ENCODE measurements around the gene SCN5A.

The SCN5A gene

DNA sequence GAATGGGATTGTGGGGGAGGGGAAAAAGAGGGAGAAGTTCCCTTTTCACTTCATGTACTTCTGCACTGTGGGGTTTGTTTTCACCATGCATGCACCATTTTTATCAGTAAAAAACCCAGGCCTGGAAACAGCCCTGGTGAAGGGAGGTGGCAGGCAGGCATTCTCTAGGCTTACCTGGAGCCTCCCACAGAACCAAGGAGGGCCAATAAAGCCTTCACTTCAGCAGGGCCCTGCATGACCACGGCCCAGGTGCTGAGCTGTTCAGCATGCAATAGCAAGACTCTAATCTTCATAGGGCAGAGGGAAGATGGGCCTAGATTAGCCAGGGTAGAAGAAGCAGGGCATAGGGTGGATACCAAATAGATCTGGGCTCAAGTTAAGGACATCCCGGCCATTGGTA is 49.6 kb downstream of the SCN5A start:
- TF ChIP-seq, protein P1, sequence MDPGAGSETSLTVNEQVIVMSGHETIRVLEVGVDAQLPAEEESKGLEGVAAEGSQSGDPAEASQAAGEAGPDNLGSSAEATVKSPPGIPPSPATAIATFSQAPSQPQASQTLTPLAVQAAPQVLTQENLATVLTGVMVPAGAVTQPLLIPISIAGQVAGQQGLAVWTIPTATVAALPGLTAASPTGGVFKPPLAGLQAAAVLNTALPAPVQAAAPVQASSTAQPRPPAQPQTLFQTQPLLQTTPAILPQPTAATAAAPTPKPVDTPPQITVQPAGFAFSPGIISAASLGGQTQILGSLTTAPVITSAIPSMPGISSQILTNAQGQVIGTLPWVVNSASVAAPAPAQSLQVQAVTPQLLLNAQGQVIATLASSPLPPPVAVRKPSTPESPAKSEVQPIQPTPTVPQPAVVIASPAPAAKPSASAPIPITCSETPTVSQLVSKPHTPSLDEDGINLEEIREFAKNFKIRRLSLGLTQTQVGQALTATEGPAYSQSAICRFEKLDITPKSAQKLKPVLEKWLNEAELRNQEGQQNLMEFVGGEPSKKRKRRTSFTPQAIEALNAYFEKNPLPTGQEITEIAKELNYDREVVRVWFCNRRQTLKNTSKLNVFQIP (CRISPR knock-in tag; IDR thresholded peaks at IDR 0.05; ENCODE audit: borderline replicate concordance, low read depth): no peak
- ATAC-seq: no peak

DNA sequence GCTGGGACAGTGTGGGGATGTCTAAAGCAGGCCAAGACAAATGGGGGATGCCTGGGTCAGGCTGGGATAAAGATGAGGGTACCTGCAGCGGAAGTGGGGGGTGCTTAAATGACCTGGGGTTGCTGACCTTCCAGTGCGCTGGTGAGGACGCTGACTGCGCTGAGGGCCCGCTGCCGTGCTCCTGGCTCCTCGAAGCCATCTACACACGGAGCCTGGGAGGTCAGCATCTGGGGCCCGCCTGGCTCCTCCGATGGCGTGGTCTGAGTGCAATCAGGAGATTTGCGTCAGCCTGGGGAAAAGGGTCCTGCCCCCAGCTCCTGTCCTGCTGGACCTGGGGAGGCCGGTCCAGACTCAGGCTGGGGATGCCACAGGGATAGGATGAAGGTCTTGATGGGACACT is 50.7 kb downstream of the SCN5A start:
- TF ChIP-seq ZNF565 (CRISPR knock-in tag; conservative IDR thresholded peaks at IDR 0.05; ENCODE audit: low read depth): no peak
- no peak for TF ChIP-seq RARB (CRISPR knock-in tag; IDR thresholded peaks at IDR 0.05)
- TF ChIP-seq, protein P2, sequence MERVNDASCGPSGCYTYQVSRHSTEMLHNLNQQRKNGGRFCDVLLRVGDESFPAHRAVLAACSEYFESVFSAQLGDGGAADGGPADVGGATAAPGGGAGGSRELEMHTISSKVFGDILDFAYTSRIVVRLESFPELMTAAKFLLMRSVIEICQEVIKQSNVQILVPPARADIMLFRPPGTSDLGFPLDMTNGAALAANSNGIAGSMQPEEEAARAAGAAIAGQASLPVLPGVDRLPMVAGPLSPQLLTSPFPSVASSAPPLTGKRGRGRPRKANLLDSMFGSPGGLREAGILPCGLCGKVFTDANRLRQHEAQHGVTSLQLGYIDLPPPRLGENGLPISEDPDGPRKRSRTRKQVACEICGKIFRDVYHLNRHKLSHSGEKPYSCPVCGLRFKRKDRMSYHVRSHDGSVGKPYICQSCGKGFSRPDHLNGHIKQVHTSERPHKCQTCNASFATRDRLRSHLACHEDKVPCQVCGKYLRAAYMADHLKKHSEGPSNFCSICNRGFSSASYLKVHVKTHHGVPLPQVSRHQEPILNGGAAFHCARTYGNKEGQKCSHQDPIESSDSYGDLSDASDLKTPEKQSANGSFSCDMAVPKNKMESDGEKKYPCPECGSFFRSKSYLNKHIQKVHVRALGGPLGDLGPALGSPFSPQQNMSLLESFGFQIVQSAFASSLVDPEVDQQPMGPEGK (CRISPR knock-in tag; IDR thresholded peaks at IDR 0.05; ENCODE audit: borderline replicate concordance): no peak
- no peak for TF ChIP-seq ARNTL (CRISPR knock-in tag; IDR thresholded peaks at IDR 0.05; ENCODE audit: borderline replicate concordance, low read depth)
- TF ChIP-seq, protein P3, sequence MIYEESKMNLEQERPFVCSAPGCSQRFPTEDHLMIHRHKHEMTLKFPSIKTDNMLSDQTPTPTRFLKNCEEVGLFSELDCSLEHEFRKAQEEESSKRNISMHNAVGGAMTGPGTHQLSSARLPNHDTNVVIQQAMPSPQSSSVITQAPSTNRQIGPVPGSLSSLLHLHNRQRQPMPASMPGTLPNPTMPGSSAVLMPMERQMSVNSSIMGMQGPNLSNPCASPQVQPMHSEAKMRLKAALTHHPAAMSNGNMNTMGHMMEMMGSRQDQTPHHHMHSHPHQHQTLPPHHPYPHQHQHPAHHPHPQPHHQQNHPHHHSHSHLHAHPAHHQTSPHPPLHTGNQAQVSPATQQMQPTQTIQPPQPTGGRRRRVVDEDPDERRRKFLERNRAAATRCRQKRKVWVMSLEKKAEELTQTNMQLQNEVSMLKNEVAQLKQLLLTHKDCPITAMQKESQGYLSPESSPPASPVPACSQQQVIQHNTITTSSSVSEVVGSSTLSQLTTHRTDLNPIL (CRISPR knock-in tag; IDR thresholded peaks at IDR 0.05; ENCODE audit: low read depth): no peak
- TF ChIP-seq, protein P1 (CRISPR knock-in tag; IDR thresholded peaks at IDR 0.05; ENCODE audit: borderline replicate concordance, low read depth): no peak
- TF ChIP-seq BACH2 (CRISPR knock-in tag; IDR thresholded peaks at IDR 0.05; ENCODE audit: borderline replicate concordance): no peak
- TF ChIP-seq CSDC2 (CRISPR knock-in tag; IDR thresholded peaks at IDR 0.05): no peak
- no peak for TF ChIP-seq ZFP30 (CRISPR knock-in tag; IDR thresholded peaks at IDR 0.05)
- TF ChIP-seq, protein P4, sequence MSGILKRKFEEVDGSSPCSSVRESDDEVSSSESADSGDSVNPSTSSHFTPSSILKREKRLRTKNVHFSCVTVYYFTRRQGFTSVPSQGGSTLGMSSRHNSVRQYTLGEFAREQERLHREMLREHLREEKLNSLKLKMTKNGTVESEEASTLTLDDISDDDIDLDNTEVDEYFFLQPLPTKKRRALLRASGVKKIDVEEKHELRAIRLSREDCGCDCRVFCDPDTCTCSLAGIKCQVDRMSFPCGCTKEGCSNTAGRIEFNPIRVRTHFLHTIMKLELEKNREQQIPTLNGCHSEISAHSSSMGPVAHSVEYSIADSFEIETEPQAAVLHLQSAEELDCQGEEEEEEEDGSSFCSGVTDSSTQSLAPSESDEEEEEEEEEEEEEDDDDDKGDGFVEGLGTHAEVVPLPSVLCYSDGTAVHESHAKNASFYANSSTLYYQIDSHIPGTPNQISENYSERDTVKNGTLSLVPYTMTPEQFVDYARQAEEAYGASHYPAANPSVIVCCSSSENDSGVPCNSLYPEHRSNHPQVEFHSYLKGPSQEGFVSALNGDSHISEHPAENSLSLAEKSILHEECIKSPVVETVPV (CRISPR knock-in tag; IDR thresholded peaks at IDR 0.05): no peak
- ATAC-seq: no peak

DNA sequence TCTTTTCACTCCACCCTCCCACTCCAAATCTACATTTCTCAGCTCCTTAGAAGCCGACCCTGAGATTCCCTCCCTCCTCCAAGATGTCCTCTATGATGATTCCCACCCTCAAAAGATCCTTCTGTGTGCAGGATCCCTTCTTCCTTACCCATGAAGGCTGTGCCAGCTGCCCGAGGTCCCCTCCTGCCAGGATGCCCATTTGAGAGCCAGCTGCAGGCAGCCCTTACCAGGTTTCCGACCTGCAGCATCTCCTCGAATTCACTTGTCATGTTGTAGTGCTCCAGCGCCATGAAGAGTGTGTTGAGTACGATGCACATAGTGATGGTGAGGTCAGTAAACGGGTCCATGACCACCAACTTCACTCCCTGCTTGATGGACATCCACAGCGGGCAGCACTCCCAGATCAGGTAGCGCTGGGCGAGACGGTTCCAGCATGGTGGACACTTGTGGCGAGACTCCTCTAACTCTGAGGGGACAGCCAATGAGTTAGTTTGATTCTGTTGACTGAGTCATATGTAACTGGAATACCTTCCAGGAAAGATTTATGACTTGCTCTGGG is 51.9 kb downstream of the SCN5A start:
- TF ChIP-seq, protein P4 (CRISPR knock-in tag; IDR thresholded peaks at IDR 0.05): no peak
- TF ChIP-seq ZFP30 (CRISPR knock-in tag; IDR thresholded peaks at IDR 0.05): no peak
- no peak for ATAC-seq

DNA sequence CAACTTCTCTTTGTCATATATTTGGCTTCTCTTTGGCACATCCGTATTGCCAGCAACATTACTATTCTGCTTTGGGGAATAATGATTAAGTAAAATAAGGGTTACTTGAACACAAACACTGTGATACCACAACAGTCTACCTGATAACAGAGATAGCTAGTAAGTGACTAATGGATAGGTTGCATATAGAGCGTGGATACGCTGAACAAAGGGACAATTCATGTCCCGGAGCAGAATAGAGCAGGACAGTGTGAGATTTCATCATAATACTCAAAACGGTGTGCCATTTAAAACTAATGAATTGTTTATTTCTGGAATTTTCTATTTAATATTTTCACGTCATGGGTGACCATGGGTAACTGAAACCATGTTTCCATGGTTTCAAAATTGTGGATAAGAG is 54.1 kb downstream of the SCN5A start:
- no peak for ATAC-seq
- TF ChIP-seq ZNF8 (CRISPR knock-in tag; IDR thresholded peaks at IDR 0.05): no peak
- no peak for TF ChIP-seq ISL1 (CRISPR knock-in tag; IDR thresholded peaks at IDR 0.05)
- TF ChIP-seq TOX (CRISPR knock-in tag; IDR thresholded peaks at IDR 0.05; ENCODE audit: borderline replicate concordance): no peak
- no peak for TF ChIP-seq CSDC2 (CRISPR knock-in tag; IDR thresholded peaks at IDR 0.05)
- TF ChIP-seq PPARA (CRISPR knock-in tag; IDR thresholded peaks at IDR 0.05; ENCODE audit: borderline replicate concordance): no peak
- no peak for TF ChIP-seq OSR1 (CRISPR knock-in tag; IDR thresholded peaks at IDR 0.05)
- no peak for TF ChIP-seq ZFP3 (CRISPR knock-in tag; IDR thresholded peaks at IDR 0.05)
- TF ChIP-seq ZNF70 (CRISPR knock-in tag; IDR thresholded peaks at IDR 0.05): no peak
- TF ChIP-seq, protein P1 (CRISPR knock-in tag; IDR thresholded peaks at IDR 0.05; ENCODE audit: borderline replicate concordance, low read depth): no peak
- TF ChIP-seq TCF4 (CRISPR knock-in tag; IDR thresholded peaks at IDR 0.05; ENCODE audit: borderline replicate concordance): no peak
- TF ChIP-seq, protein P4 (CRISPR knock-in tag; IDR thresholded peaks at IDR 0.05): no peak
- no peak for TF ChIP-seq ARNTL (CRISPR knock-in tag; IDR thresholded peaks at IDR 0.05; ENCODE audit: borderline replicate concordance, low read depth)
- TF ChIP-seq, protein P5, sequence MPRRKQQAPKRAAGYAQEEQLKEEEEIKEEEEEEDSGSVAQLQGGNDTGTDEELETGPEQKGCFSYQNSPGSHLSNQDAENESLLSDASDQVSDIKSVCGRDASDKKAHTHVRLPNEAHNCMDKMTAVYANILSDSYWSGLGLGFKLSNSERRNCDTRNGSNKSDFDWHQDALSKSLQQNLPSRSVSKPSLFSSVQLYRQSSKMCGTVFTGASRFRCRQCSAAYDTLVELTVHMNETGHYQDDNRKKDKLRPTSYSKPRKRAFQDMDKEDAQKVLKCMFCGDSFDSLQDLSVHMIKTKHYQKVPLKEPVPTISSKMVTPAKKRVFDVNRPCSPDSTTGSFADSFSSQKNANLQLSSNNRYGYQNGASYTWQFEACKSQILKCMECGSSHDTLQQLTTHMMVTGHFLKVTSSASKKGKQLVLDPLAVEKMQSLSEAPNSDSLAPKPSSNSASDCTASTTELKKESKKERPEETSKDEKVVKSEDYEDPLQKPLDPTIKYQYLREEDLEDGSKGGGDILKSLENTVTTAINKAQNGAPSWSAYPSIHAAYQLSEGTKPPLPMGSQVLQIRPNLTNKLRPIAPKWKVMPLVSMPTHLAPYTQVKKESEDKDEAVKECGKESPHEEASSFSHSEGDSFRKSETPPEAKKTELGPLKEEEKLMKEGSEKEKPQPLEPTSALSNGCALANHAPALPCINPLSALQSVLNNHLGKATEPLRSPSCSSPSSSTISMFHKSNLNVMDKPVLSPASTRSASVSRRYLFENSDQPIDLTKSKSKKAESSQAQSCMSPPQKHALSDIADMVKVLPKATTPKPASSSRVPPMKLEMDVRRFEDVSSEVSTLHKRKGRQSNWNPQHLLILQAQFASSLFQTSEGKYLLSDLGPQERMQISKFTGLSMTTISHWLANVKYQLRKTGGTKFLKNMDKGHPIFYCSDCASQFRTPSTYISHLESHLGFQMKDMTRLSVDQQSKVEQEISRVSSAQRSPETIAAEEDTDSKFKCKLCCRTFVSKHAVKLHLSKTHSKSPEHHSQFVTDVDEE (CRISPR knock-in tag; IDR thresholded peaks at IDR 0.05): no peak

Data from SK-N-SH treated with all-trans-retinoic acid at 6 μM for 48 hours (cell line).